Uterus (tissue), 2 donors: Measurements from ENCODE around the gene ZNF860.

ENCODE experiments used
- POLR2A ChIP-seq, 2 donors: fragments of 450-650 bp; IDR thresholded peaks; one replicate each; pipeline ENCODE4 v1.6.1; 2016; ENCODE audit warnings: antibody characterized with exemption in 2 of 2, mild to moderate bottlenecking in 1 of 2, moderate library complexity in 1 of 2
- TF ChIP-seq, protein P1 (sequence below), 4 experiments: fragments of 200-600 bp in 2 of 4; fragments of 450-650 bp in 2 of 4; sonication (generic) in 2 of 4; IDR thresholded peaks; one replicate each; pipeline ENCODE4 v1.5.1; 2016 to 2019; ENCODE audit warnings: antibody characterized with exemption in 4 of 4, mild to moderate bottlenecking in 2 of 4, moderate library complexity in 1 of 4

DNA sequence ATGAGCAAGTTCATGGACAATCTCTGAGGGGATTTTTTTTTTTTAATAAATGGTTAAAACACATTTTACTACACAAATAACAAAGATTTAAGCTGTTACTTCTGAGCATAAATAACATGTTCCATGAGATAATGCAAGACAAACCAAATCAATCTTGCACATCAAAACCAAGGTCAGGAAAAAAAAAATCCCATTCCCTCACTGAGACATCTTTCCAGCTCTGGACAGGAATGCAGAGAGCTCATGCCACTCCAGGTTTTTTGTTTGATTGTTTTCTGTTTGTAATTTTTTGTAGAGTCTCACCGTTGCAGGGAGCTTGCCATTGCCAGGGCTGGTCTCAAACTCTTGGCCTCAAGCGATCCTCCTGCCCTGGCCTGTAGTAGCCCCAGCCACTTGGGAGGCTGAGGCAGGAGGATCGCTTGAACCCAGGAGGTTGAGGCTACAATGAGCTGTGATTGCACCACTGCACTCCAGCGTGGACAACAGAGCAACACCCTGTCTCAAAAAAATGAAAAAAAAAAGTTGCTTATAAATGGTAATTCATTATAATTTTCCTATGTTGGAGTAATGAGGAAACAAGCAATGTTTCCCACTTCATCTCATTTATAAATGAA, 14.5 kb upstream of the ZNF860 start:
- no peak for TF ChIP-seq POLR2A (IDR thresholded peaks at IDR 0.05)
- TF ChIP-seq, protein P1, sequence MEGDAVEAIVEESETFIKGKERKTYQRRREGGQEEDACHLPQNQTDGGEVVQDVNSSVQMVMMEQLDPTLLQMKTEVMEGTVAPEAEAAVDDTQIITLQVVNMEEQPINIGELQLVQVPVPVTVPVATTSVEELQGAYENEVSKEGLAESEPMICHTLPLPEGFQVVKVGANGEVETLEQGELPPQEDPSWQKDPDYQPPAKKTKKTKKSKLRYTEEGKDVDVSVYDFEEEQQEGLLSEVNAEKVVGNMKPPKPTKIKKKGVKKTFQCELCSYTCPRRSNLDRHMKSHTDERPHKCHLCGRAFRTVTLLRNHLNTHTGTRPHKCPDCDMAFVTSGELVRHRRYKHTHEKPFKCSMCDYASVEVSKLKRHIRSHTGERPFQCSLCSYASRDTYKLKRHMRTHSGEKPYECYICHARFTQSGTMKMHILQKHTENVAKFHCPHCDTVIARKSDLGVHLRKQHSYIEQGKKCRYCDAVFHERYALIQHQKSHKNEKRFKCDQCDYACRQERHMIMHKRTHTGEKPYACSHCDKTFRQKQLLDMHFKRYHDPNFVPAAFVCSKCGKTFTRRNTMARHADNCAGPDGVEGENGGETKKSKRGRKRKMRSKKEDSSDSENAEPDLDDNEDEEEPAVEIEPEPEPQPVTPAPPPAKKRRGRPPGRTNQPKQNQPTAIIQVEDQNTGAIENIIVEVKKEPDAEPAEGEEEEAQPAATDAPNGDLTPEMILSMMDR (IDR thresholded peaks at IDR 0.05): no peak
